HPDE6-E6E7 (cell line): ENCODE results near the gene TBC1D16.

Experiments used
- DNase-seq: peaks from one replicate; pipeline ENCODE4 v3.0.0; 2011; ENCODE audit warnings: missing footprints; ENCODE audit errors: extremely low spot score

Gene TBC1D16

GRCh38 chr17:79940459-79941087 lies 95.1 kb downstream of the TBC1D16 start:
- DNase-seq, result no peak

GRCh38 chr17:79939755-79940458 lies 95.8 kb downstream of the TBC1D16 start:
- DNase-seq, result no peak

- DNase-seq, result no peak
Measured at GRCh38 chr17:79939094-79939435, 96.6 kb downstream of the TBC1D16 start.

- DNase-seq, result no peak
Measured at GRCh38 chr17:79938336-79939093, 97.2 kb downstream of the TBC1D16 start.

GRCh38 chr17:79937391-79938335 lies 98.0 kb downstream of the TBC1D16 start:
- DNase-seq, result no peak

- no peak for DNase-seq
Measured at GRCh38 chr17:79936641-79937381, 98.9 kb downstream of the TBC1D16 start.

GRCh38 chr17:79936050-79936449 lies 99.6 kb downstream of the TBC1D16 start:
- DNase-seq, result no peak

- no peak for DNase-seq
Measured at GRCh38 chr17:79935197-79935885, 100.3 kb downstream of the TBC1D16 start.

- no peak for DNase-seq
Measured at GRCh38 chr17:79934653-79934970, 101.1 kb downstream of the TBC1D16 start.

- no peak for DNase-seq
Measured at GRCh38 chr17:79933863-79934652, 101.6 kb downstream of the TBC1D16 start.

- DNase-seq, result no peak
Measured at GRCh38 chr17:79932451-79933306, 103.0 kb downstream of the TBC1D16 start.

GRCh38 chr17:79931817-79932309 lies 103.8 kb downstream of the TBC1D16 start:
- no peak for DNase-seq

- no peak for DNase-seq
Measured at GRCh38 chr17:79930877-79931816, 104.5 kb downstream of the TBC1D16 start.

- no peak for DNase-seq
Measured at GRCh38 chr17:79930062-79930876, 105.4 kb downstream of the TBC1D16 start.

GRCh38 chr17:79929257-79930061 lies 106.2 kb downstream of the TBC1D16 start:
- no peak for DNase-seq
